ENCODE results near the gene ZNF469.

Gene ZNF469

GRCh38 chr16:88344411-88345030 is 38.2 kb upstream of the ZNF469 start:
- 96% methylated on average over 19 of the region's 20 CpGs for WGBS (ENCODE audit: insufficient coverage)
- Histone ChIP-seq H3K4me1 (ENCODE audit: control extremely low read depth in 1 of 4, control insufficient read depth in 4 of 4, insufficient read depth in 4 of 4, low read length in 3 of 4) (peaks cover 0 to 13% (median 10%) of the 10 kb centered on the region in 4 experiments), H3K4me3 (ENCODE audit: control insufficient read depth in 1 of 7, extremely low read depth in 1 of 7, insufficient read depth in 4 of 7, low read depth in 2 of 7, low read length in 6 of 7) (no peak overlapping the region), H3K27ac (ENCODE audit: insufficient read depth in 1 of 2, low read depth in 1 of 2, low read length in 2 of 2, poor library complexity in 1 of 2, severe bottlenecking in 2 of 2) (no peak overlapping the region), H3K27me3 (replicated peaks in 2 of 5; ENCODE audit: control insufficient read depth in 4 of 5, insufficient read depth in 5 of 5, low read length in 4 of 5) (no peaks in the 10 kb centered on the region), H3K9me3 (ENCODE audit: control extremely low read depth in 1 of 5, control insufficient read depth in 4 of 5, insufficient read depth in 2 of 5, low read depth in 1 of 5, low read length in 4 of 5) (peaks cover 0 to 10% (median 4%) of the 10 kb centered on the region in 5 experiments), H3K36me3 (ENCODE audit: control insufficient read depth in 4 of 4, insufficient read depth in 4 of 4, low read length in 3 of 4) (no peaks in the 10 kb centered on the region)
- no peak for DNase-seq
- ChIA-PET POLR2A (no interaction called here), CTCF (no interaction called here)

GRCh38 chr16:88345031-88345720 is 37.6 kb upstream of the ZNF469 start:
- no peaks in the 10 kb centered on the region for H3K36me3 ChIP-seq (ENCODE audit: control insufficient read depth in 4 of 4, insufficient read depth in 4 of 4, low read length in 3 of 4)

GRCh38 chr16:88345721-88346560 is 36.8 kb upstream of the ZNF469 start:
- no peak overlapping the region for H3K27ac ChIP-seq (ENCODE audit: insufficient read depth in 1 of 2, low read depth in 1 of 2, low read length in 2 of 2, poor library complexity in 1 of 2, severe bottlenecking in 2 of 2)
- H3K9me3 ChIP-seq (ENCODE audit: control extremely low read depth in 1 of 5, control insufficient read depth in 4 of 5, insufficient read depth in 2 of 5, low read depth in 1 of 5, low read length in 4 of 5): peaks cover 0 to 10% (median 4%) of the 10 kb centered on the region in 5 experiments
- CTCF ChIA-PET: no interaction called here
- POLR2A ChIA-PET: no interaction called here
- H3K27me3 ChIP-seq (replicated peaks in 2 of 5; ENCODE audit: control insufficient read depth in 4 of 5, insufficient read depth in 5 of 5, low read length in 4 of 5): no peaks in the 10 kb centered on the region
- no peaks in the 10 kb centered on the region for H3K36me3 ChIP-seq (ENCODE audit: control insufficient read depth in 4 of 4, insufficient read depth in 4 of 4, low read length in 3 of 4)
- H3K4me3 ChIP-seq (ENCODE audit: control insufficient read depth in 1 of 7, extremely low read depth in 1 of 7, insufficient read depth in 4 of 7, low read depth in 2 of 7, low read length in 6 of 7): no peak overlapping the region
- WGBS (ENCODE audit: insufficient coverage): 98% methylated on average over 28 of the region's 32 CpGs
- peaks cover 0 to 13% (median 10%) of the 10 kb centered on the region in 4 experiments for H3K4me1 ChIP-seq (ENCODE audit: control extremely low read depth in 1 of 4, control insufficient read depth in 4 of 4, insufficient read depth in 4 of 4, low read length in 3 of 4)
- no peak for DNase-seq

More at GRCh38 chr16:88345031-88345720, 37.6 kb upstream of the ZNF469 start:
- Histone ChIP-seq H3K27me3 (replicated peaks in 2 of 5; ENCODE audit: control insufficient read depth in 4 of 5, insufficient read depth in 5 of 5, low read length in 4 of 5) (no peaks in the 10 kb centered on the region), H3K9me3 (ENCODE audit: control extremely low read depth in 1 of 5, control insufficient read depth in 4 of 5, insufficient read depth in 2 of 5, low read depth in 1 of 5, low read length in 4 of 5) (peaks cover 0 to 10% (median 4%) of the 10 kb centered on the region in 5 experiments), H3K4me1 (ENCODE audit: control extremely low read depth in 1 of 4, control insufficient read depth in 4 of 4, insufficient read depth in 4 of 4, low read length in 3 of 4) (peaks cover 0 to 13% (median 10%) of the 10 kb centered on the region in 4 experiments), H3K27ac (ENCODE audit: insufficient read depth in 1 of 2, low read depth in 1 of 2, low read length in 2 of 2, poor library complexity in 1 of 2, severe bottlenecking in 2 of 2) (no peak overlapping the region), H3K4me3 (ENCODE audit: control insufficient read depth in 1 of 7, extremely low read depth in 1 of 7, insufficient read depth in 4 of 7, low read depth in 2 of 7, low read length in 6 of 7) (no peak overlapping the region)
- WGBS (ENCODE audit: insufficient coverage): 91% methylated on average over 18 of the region's 18 CpGs
- CTCF ChIA-PET: no interaction called here
- POLR2A ChIA-PET: no interaction called here
- DNase-seq: no peak

DNA sequence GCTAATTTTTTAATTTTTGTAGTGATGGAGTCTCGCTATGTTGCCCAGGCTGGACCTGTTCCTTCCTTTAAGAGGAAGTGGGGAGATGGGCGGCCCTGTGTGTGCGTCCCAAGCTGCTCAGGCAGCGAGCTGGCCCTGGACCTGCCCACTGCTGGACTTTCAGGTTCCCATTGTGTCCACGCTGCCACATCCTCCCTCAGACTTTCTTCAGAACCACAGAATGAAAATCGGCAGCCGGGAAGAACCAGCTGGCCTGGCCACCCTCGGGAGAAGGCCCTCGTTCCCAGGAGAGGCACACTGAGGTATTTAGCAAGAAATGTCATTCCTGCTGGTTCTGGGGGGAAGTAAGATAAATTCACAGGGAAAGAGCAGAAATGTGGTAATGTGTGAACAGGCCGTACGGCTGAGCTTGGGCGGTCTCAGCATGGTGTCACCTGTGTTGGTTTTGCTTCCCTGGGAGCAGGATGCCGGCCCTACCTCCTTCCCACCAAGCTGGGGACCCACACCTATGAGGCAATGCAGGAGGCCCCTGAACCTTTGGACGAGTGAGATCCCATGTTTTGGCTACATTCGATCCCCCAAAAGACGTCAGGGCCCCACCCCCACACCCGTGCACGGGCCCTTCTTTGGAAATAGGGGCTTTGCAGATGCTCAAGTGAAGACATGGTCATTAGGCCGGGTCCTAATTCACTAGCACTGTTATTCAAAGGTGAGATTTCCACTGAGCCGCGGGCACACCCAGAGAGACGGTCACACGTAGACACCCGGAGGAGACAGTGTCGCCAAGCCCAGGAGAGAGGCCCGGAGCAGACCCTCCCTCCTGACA is 35.9 kb upstream of the ZNF469 start:
- no peaks in the 10 kb centered on the region for H3K36me3 ChIP-seq (ENCODE audit: control insufficient read depth in 4 of 4, insufficient read depth in 4 of 4, low read length in 3 of 4)
- no peaks in the 10 kb centered on the region for H3K27me3 ChIP-seq (replicated peaks in 2 of 5; ENCODE audit: control insufficient read depth in 4 of 5, insufficient read depth in 5 of 5, low read length in 4 of 5)
- no peak overlapping the region for H3K4me3 ChIP-seq (ENCODE audit: control insufficient read depth in 1 of 7, extremely low read depth in 1 of 7, insufficient read depth in 4 of 7, low read depth in 2 of 7, low read length in 6 of 7)
- POLR2A ChIA-PET: no interaction called here
- no peak overlapping the region for H3K27ac ChIP-seq (ENCODE audit: insufficient read depth in 1 of 2, low read depth in 1 of 2, low read length in 2 of 2, poor library complexity in 1 of 2, severe bottlenecking in 2 of 2)
- H3K4me1 ChIP-seq (ENCODE audit: control extremely low read depth in 1 of 4, control insufficient read depth in 4 of 4, insufficient read depth in 4 of 4, low read length in 3 of 4): peaks cover 0 to 13% (median 10%) of the 10 kb centered on the region in 4 experiments
- peaks cover 0 to 10% (median 4%) of the 10 kb centered on the region in 5 experiments for H3K9me3 ChIP-seq (ENCODE audit: control extremely low read depth in 1 of 5, control insufficient read depth in 4 of 5, insufficient read depth in 2 of 5, low read depth in 1 of 5, low read length in 4 of 5)
- 94% methylated on average over 22 of the region's 26 CpGs for WGBS (ENCODE audit: insufficient coverage)
- CTCF ChIA-PET: no interaction called here
- DNase-seq: no peak

GRCh38 chr16:88347656-88348376 is 34.9 kb upstream of the ZNF469 start:
- peak; percentile 52 to 93 (median 90) for DNase-seq
- ChIA-PET POLR2A (no interaction called here), CTCF (no interaction called here)
- Histone ChIP-seq H3K4me3 (ENCODE audit: control insufficient read depth in 1 of 7, extremely low read depth in 1 of 7, insufficient read depth in 4 of 7, low read depth in 2 of 7, low read length in 6 of 7) (no peak overlapping the region), H3K27me3 (replicated peaks in 2 of 5; ENCODE audit: control insufficient read depth in 4 of 5, insufficient read depth in 5 of 5, low read length in 4 of 5) (no peaks in the 10 kb centered on the region), H3K9me3 (ENCODE audit: control extremely low read depth in 1 of 5, control insufficient read depth in 4 of 5, insufficient read depth in 2 of 5, low read depth in 1 of 5, low read length in 4 of 5) (peaks cover 0 to 8% (median 4%) of the 10 kb centered on the region in 5 experiments), H3K27ac (ENCODE audit: insufficient read depth in 1 of 2, low read depth in 1 of 2, low read length in 2 of 2, poor library complexity in 1 of 2, severe bottlenecking in 2 of 2) (no peak overlapping the region), H3K4me1 (ENCODE audit: control extremely low read depth in 1 of 4, control insufficient read depth in 4 of 4, insufficient read depth in 4 of 4, low read length in 3 of 4) (peaks cover 0 to 13% (median 10%) of the 10 kb centered on the region in 4 experiments), H3K36me3 (ENCODE audit: control insufficient read depth in 4 of 4, insufficient read depth in 4 of 4, low read length in 3 of 4) (no peaks in the 10 kb centered on the region)
- WGBS (ENCODE audit: insufficient coverage): 52% methylated on average over 17 of the region's 21 CpGs

DNA sequence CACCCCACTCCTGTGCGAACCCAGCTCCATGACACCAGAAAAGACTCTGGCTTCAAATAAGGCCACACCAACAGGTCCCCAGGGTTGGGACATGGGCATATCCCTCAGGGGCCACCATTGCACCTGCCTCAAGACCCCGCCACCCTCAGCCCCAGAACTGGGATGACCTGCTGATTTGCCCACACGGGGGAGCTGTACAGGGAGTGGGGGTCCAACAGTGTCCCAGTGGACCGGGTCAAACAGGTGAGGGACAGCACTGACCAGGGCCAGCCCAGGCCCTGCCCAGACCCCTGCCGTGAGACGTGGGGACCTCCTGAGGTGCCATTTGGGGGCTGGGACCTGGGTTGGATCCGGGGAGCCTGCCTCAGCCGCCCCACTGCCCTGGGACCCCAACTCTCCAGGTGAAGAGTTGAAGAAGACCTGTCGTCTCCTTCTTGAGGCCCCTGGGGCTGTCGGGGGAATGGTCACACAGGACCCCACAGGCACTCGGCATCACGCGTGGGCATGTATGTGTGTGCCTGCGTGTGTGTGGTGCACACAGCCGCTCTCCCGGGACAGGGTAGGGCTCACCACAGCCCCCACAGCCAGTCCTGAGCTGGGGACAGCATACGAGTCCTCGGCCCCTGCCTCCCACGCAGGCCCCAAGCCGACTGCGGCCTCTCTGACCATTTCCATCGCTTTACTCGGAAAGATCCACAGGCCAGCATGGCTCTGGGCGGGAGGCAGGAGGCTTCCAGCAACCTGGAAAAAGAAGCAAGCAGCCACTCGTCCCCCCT is 34.2 kb upstream of the ZNF469 start:
- WGBS (ENCODE audit: insufficient coverage): 91% methylated on average over 22 of the region's 25 CpGs
- Histone ChIP-seq H3K27ac (ENCODE audit: insufficient read depth in 1 of 2, low read depth in 1 of 2, low read length in 2 of 2, poor library complexity in 1 of 2, severe bottlenecking in 2 of 2) (no peak overlapping the region), H3K27me3 (replicated peaks in 2 of 5; ENCODE audit: control insufficient read depth in 4 of 5, insufficient read depth in 5 of 5, low read length in 4 of 5) (no peaks in the 10 kb centered on the region), H3K36me3 (ENCODE audit: control insufficient read depth in 4 of 4, insufficient read depth in 4 of 4, low read length in 3 of 4) (no peaks in the 10 kb centered on the region), H3K9me3 (ENCODE audit: control extremely low read depth in 1 of 5, control insufficient read depth in 4 of 5, insufficient read depth in 2 of 5, low read depth in 1 of 5, low read length in 4 of 5) (peaks cover 0 to 3% (median 0%) of the 10 kb centered on the region in 5 experiments), H3K4me1 (ENCODE audit: control extremely low read depth in 1 of 4, control insufficient read depth in 4 of 4, insufficient read depth in 4 of 4, low read length in 3 of 4) (peaks cover 0 to 13% (median 10%) of the 10 kb centered on the region in 4 experiments), H3K4me3 (ENCODE audit: control insufficient read depth in 1 of 7, extremely low read depth in 1 of 7, insufficient read depth in 4 of 7, low read depth in 2 of 7, low read length in 6 of 7) (no peak overlapping the region)
- ChIA-PET POLR2A (no interaction called here), CTCF (no interaction called here)
- DNase-seq: no peak
